IMR-90 (cell line): ENCODE data around the gene NES. TPM values are rescaled to one million over a fixed set of nuclear protein-coding genes. Genes with fewer than 3 reads are reported as not detected.

Experiments
- BHLHE40 ChIP-seq: fragments of 150-350 bp; IDR thresholded peaks from 2 replicates; pipeline ENCODE4 v1.6.1; 2016; ENCODE audit warnings: mild to moderate bottlenecking, low read depth, low read length
- RCOR1 ChIP-seq: IDR thresholded peaks from 2 replicates; pipeline ENCODE4 v1.6.1; 2012; ENCODE audit warnings: mild to moderate bottlenecking, low read length, improper control_type of control experiment; ENCODE audit not compliant: insufficient replicate concordance
- RFX5 ChIP-seq: IDR thresholded peaks from 2 replicates; pipeline ENCODE4 v1.8.0; 2012; ENCODE audit warnings: low read depth, mild to moderate bottlenecking, low read length, moderate library complexity
- SMC3 ChIP-seq: fragments of 150-350 bp; IDR thresholded peaks from 2 replicates; pipeline ENCODE4 v1.6.1; 2016; ENCODE audit warnings: low read depth, mild to moderate bottlenecking, antibody characterized with exemption, low read length, moderate library complexity
- polyA plus RNA-seq, 3 experiments: library from polyadenylated mRNA; depleted of rRNA; stranded (reverse); fragments of >200 nt; gene quantifications; 2 replicates each; pipeline ENCODE4 v1.2.3, GENCODE V29; 2012; ENCODE audit warnings: low replicate concordance in 1 of 3
- total RNA-seq: library from RNA; depleted of rRNA; stranded (reverse); fragments of >200 nt; gene quantifications from 2 replicates; pipeline ENCODE4 v1.2.3, GENCODE V29; 2012
- TF ChIP-seq, protein P1 (sequence below): conservative IDR thresholded peaks from 2 replicates; pipeline ENCODE4 v1.5.1; 2012; ENCODE audit warnings: mild to moderate bottlenecking, low read depth, low read length, improper control_type of control experiment

The NES gene
- total and polyA plus RNA-seq, 2 of the 4 experiments (the other 2 are of a cell fraction), result 25.3 to 40.1 TPM

DNA sequence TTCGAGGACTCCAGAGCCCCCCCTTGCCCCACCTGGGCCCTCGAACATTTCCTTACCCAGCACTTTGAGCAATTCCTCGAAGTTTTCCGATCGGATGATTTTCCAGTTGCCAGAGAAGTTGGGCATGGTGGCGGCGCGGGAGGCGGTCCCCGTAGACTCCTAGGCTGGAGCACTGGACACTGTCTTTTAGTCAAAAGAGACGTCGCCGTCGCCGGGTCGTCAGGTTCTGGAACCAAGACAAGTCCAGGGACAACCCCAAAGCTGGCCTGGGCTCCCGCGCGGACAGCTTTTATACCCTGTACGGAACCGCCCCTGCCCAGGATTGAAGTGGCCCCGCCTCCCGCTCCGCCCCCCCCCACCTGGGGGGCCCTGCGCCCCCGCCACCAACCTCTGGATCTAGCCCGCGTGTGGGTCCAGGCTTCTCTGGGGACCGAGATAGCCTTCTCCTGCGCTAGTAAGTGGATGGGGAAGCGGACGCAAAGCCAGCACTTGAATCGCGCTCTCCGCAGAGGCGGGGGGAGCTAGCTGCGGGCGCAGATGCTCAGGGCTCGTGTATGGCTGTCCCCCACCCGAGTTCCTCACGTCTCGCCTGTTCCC is 28.2 kb upstream of the NES start, which contains the start of gene CRABP2 (continued):
- TF ChIP-seq, protein P1, sequence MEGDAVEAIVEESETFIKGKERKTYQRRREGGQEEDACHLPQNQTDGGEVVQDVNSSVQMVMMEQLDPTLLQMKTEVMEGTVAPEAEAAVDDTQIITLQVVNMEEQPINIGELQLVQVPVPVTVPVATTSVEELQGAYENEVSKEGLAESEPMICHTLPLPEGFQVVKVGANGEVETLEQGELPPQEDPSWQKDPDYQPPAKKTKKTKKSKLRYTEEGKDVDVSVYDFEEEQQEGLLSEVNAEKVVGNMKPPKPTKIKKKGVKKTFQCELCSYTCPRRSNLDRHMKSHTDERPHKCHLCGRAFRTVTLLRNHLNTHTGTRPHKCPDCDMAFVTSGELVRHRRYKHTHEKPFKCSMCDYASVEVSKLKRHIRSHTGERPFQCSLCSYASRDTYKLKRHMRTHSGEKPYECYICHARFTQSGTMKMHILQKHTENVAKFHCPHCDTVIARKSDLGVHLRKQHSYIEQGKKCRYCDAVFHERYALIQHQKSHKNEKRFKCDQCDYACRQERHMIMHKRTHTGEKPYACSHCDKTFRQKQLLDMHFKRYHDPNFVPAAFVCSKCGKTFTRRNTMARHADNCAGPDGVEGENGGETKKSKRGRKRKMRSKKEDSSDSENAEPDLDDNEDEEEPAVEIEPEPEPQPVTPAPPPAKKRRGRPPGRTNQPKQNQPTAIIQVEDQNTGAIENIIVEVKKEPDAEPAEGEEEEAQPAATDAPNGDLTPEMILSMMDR, result no peak
- TF ChIP-seq BHLHE40 (no peak), SMC3 (no peak), RCOR1 (no peak), RFX5 (no peak)
